IMR-90 (cell line): ENCODE measurements around the gene TCF7L2.

Experiments
- BHLHE40 ChIP-seq: fragments of 150-350 bp; IDR thresholded peaks from 2 replicates; pipeline ENCODE4 v1.6.1; 2016; ENCODE audit warnings: mild to moderate bottlenecking, low read depth, low read length
- CEBPB ChIP-seq: IDR thresholded peaks from 2 replicates; pipeline ENCODE4 v1.6.1; 2012; ENCODE audit warnings: low read depth, low read length, improper control_type of control experiment
- CHD1 ChIP-seq: IDR thresholded peaks from 2 replicates; pipeline ENCODE4 v1.6.1; 2012; ENCODE audit warnings: low read depth, low read length, improper control_type of control experiment
- MAZ ChIP-seq: IDR thresholded peaks from 2 replicates; pipeline ENCODE4 v1.6.1; 2012; ENCODE audit warnings: low read depth, mild to moderate bottlenecking, low read length, improper control_type of control experiment, moderate library complexity, borderline replicate concordance
- MXI1 ChIP-seq: IDR thresholded peaks from 2 replicates; pipeline ENCODE4 v1.6.1; 2012; ENCODE audit warnings: low read depth, mild to moderate bottlenecking, low read length, moderate library complexity, borderline replicate concordance
- POLR2A ChIP-seq: IDR thresholded peaks from 2 replicates; pipeline ENCODE4 v1.6.1; 2012; ENCODE audit warnings: mild to moderate bottlenecking, low read depth, low read length
- RCOR1 ChIP-seq: IDR thresholded peaks from 2 replicates; pipeline ENCODE4 v1.6.1; 2012; ENCODE audit warnings: mild to moderate bottlenecking, low read length, improper control_type of control experiment; ENCODE audit not compliant: insufficient replicate concordance
- USF2 ChIP-seq: fragments of 150-350 bp; IDR thresholded peaks from 2 replicates; pipeline ENCODE4 v1.6.1; 2017; ENCODE audit warnings: mild to moderate bottlenecking, antibody characterized with exemption, low read length, low read depth
- TF ChIP-seq, protein P1 (sequence below): conservative IDR thresholded peaks from 2 replicates; pipeline ENCODE4 v1.5.1; 2012; ENCODE audit warnings: mild to moderate bottlenecking, low read depth, low read length, improper control_type of control experiment
- TF ChIP-seq, protein P2 (sequence below): fragments of 150-350 bp; IDR thresholded peaks from 2 replicates; pipeline ENCODE4 v1.6.1; 2016; ENCODE audit warnings: low read depth, mild to moderate bottlenecking, low read length, moderate library complexity, borderline replicate concordance

DNA sequence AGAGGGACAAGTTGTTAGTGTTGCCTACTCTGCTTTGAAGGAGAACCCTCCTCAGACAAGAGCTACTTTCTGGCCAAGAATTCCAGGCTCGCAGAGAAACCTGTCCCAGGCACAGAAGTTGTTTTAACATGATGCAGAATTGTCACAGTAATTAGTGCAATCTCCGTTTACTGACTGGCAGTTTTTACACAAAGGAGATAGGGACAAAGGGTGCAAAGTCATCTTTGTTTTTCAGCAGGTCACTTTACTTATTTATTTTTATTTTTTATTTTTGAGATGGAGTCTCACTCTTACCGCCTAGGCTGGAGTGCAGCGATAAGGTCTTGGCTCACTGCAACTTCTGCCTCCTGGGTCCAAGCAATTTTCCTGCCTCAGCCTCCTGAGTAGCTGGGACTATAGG is 12.3 kb downstream of the TCF7L2 start:
- TF ChIP-seq, protein P1, sequence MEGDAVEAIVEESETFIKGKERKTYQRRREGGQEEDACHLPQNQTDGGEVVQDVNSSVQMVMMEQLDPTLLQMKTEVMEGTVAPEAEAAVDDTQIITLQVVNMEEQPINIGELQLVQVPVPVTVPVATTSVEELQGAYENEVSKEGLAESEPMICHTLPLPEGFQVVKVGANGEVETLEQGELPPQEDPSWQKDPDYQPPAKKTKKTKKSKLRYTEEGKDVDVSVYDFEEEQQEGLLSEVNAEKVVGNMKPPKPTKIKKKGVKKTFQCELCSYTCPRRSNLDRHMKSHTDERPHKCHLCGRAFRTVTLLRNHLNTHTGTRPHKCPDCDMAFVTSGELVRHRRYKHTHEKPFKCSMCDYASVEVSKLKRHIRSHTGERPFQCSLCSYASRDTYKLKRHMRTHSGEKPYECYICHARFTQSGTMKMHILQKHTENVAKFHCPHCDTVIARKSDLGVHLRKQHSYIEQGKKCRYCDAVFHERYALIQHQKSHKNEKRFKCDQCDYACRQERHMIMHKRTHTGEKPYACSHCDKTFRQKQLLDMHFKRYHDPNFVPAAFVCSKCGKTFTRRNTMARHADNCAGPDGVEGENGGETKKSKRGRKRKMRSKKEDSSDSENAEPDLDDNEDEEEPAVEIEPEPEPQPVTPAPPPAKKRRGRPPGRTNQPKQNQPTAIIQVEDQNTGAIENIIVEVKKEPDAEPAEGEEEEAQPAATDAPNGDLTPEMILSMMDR: no peak
- TF ChIP-seq BHLHE40: no peak
- no peak for TF ChIP-seq POLR2A
- no peak for TF ChIP-seq CEBPB
- no peak for TF ChIP-seq USF2
- TF ChIP-seq MXI1: no peak
- TF ChIP-seq RCOR1: no peak
- TF ChIP-seq CHD1: no peak
- TF ChIP-seq, protein P2, sequence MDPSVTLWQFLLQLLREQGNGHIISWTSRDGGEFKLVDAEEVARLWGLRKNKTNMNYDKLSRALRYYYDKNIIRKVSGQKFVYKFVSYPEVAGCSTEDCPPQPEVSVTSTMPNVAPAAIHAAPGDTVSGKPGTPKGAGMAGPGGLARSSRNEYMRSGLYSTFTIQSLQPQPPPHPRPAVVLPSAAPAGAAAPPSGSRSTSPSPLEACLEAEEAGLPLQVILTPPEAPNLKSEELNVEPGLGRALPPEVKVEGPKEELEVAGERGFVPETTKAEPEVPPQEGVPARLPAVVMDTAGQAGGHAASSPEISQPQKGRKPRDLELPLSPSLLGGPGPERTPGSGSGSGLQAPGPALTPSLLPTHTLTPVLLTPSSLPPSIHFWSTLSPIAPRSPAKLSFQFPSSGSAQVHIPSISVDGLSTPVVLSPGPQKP: no peak
- no peak for TF ChIP-seq MAZ
